H1 (cell line): Measurements from ENCODE around the gene UGT1A9. TPM values are rescaled to one million over a fixed set of nuclear protein-coding genes. Genes with fewer than 3 reads are reported as not detected.

Experiments
- CTCF ChIA-PET: fragments of 300-600 bp; sonication (Branson Sonifier 250); formaldehyde crosslinking; loops from one replicate; lab custom pipeline; 2021; ENCODE audit not compliant: partially characterized antibody; lab: Charles Lee
- POLR2A ChIA-PET: fragments of 300-600 bp; sonication (Branson Sonifier 250); formaldehyde crosslinking; loops from one replicate; lab custom pipeline; 2021; ENCODE audit warnings: inconsistent platforms; ENCODE audit not compliant: partially characterized antibody; lab: Charles Lee
- DNase-seq, 2 experiments: peaks; one replicate each; pipeline versions ENCODE4 v3.0.0 to v3.0.0-alpha.2; 2010 to 2022; ENCODE audit warnings: low spot score in 2 of 2, low read depth in 1 of 2, mixed read lengths in 1 of 2
- FAIRE-seq: peaks from 2 replicates; lab custom pipeline; 2011; peaks lifted over from hg19 to GRCh38; lab: Jason Lieb, UNC
- H2AFZ ChIP-seq: 2 replicates; pipeline ENCODE4 v1.8.1; 2012; ENCODE audit warnings: low read length, inconsistent platforms
- H2AK5ac ChIP-seq: 2 replicates; pipeline ENCODE4 v1.6.1; 2013; ENCODE audit warnings: low read depth, low read length
- H2BK120ac ChIP-seq: replicated peaks from 2 replicates; pipeline ENCODE3; 2013; ENCODE audit warnings: low read depth, low read length, inconsistent platforms
- H2BK12ac ChIP-seq: 2 replicates; pipeline ENCODE4 v1.6.1; 2013; ENCODE audit warnings: low read depth, low read length
- H2BK15ac ChIP-seq: 2 replicates; pipeline ENCODE4 v1.6.1; 2013; ENCODE audit warnings: low read length
- H2BK20ac ChIP-seq: 2 replicates; pipeline ENCODE4 v1.6.1; 2013; ENCODE audit warnings: low read length
- H2BK5ac ChIP-seq: 2 replicates; pipeline ENCODE4 v1.6.1; 2013; ENCODE audit warnings: low read depth, low read length
- H3K14ac ChIP-seq: 2 replicates; pipeline ENCODE4 v1.6.1; 2013; ENCODE audit warnings: inconsistent platforms; ENCODE audit not compliant: insufficient read length
- H3K18ac ChIP-seq: 2 replicates; pipeline ENCODE4 v1.6.1; 2013; ENCODE audit warnings: low read length; ENCODE audit errors: extremely low read depth
- H3K23ac ChIP-seq: 2 replicates; pipeline ENCODE4 v1.6.1; 2013; ENCODE audit warnings: inconsistent platforms; ENCODE audit not compliant: insufficient read length
- H3K23me2 ChIP-seq: 2 replicates; pipeline ENCODE4 v1.6.1; 2013; ENCODE audit warnings: low read depth, low read length
- H3K27ac ChIP-seq: 2 replicates; pipeline ENCODE4 v1.6.1; 2011; ENCODE audit warnings: low read depth, low read length, inconsistent platforms
- H3K27me3 ChIP-seq, 4 experiments: replicated peaks in 1 of 4; 1 replicate in 1 of 4; 2 replicates in 3 of 4; pipeline versions ENCODE4 v1.6.1 to v1.8.1; 2011 to 2013; ENCODE audit warnings: low read length in 3 of 4, mild to moderate bottlenecking in 3 of 4, inconsistent platforms in 2 of 4, mixed read lengths in 2 of 4, moderate library complexity in 1 of 4; ENCODE audit not compliant: control insufficient read depth in 3 of 4, insufficient read depth in 3 of 4; ENCODE audit errors: extremely low read depth in 1 of 4
- H3K36me3 ChIP-seq, 4 experiments: 2 replicates each; pipeline versions ENCODE4 v1.6.1 to v1.8.1; 2011 to 2013; ENCODE audit warnings: mild to moderate bottlenecking in 4 of 4, low read length in 3 of 4, moderate library complexity in 2 of 4, control low read depth in 1 of 4, inconsistent platforms in 1 of 4; ENCODE audit not compliant: insufficient read depth in 4 of 4, control insufficient read depth in 2 of 4
- H3K4ac ChIP-seq: replicated peaks from 2 replicates; pipeline ENCODE3; 2013; ENCODE audit warnings: low read length, low read depth, mixed read lengths, inconsistent platforms; ENCODE audit not compliant: insufficient read length
- H3K4me1 ChIP-seq, 4 experiments: replicated peaks in 1 of 4; 1 replicate in 1 of 4; 2 replicates in 3 of 4; pipeline versions ENCODE4 v1.6.1 to v1.8.1; 2011 to 2013; ENCODE audit warnings: low read length in 3 of 4, inconsistent platforms in 2 of 4, mixed read lengths in 1 of 4; ENCODE audit not compliant: insufficient read depth in 4 of 4, control insufficient read depth in 3 of 4
- H3K4me2 ChIP-seq, 2 experiments: 2 replicates each; pipeline versions ENCODE4 v1.6.1 to v1.8.1; 2011 to 2013; ENCODE audit warnings: low read depth in 2 of 2, low read length in 2 of 2, control low read depth in 1 of 2, inconsistent platforms in 1 of 2, mild to moderate bottlenecking in 1 of 2; ENCODE audit not compliant: insufficient read depth in 1 of 2
- H3K4me3 ChIP-seq, 4 experiments: fragments of 200-600, 300-600 bp in 1 of 4; sonication (generic), shearing (Covaris generic), sonication (Bioruptor Twin) in 1 of 4; 2 replicates each; pipeline versions ENCODE4 v1.5.1 to v1.8.1; 2011 to 2016; ENCODE audit warnings: low read length in 4 of 4, low read depth in 3 of 4, control low read depth in 2 of 4, inconsistent platforms in 2 of 4, mild to moderate bottlenecking in 2 of 4, mixed read lengths in 1 of 4, moderate library complexity in 1 of 4; ENCODE audit not compliant: insufficient read depth in 2 of 4; ENCODE audit errors: extremely low read depth in 1 of 4
- H3K56ac ChIP-seq: replicated peaks from 2 replicates; pipeline ENCODE3; 2013; ENCODE audit warnings: low read depth, mild to moderate bottlenecking, mixed read lengths, low read length, inconsistent platforms; ENCODE audit not compliant: insufficient read length
- H3K79me1 ChIP-seq: 2 replicates; pipeline ENCODE4 v1.6.1; 2013; ENCODE audit warnings: low read depth, low read length, control low read depth
- H3K79me2 ChIP-seq, 2 experiments: 2 replicates each; pipeline versions ENCODE4 v1.6.1 to v1.8.1; 2012 to 2013; ENCODE audit warnings: low read length in 2 of 2, mild to moderate bottlenecking in 2 of 2, inconsistent platforms in 1 of 2; ENCODE audit not compliant: insufficient read depth in 2 of 2, control insufficient read depth in 1 of 2
- H3K9ac ChIP-seq, 4 experiments: replicated peaks in 1 of 4; 1 replicate in 1 of 4; 2 replicates in 3 of 4; pipeline versions ENCODE4 v1.6.1 to v1.8.1; 2011 to 2013; ENCODE audit warnings: low read depth in 3 of 4, low read length in 3 of 4, control low read depth in 2 of 4, mild to moderate bottlenecking in 2 of 4, moderate library complexity in 2 of 4, inconsistent platforms in 1 of 4; ENCODE audit errors: extremely low read depth in 1 of 4
- H3K9me3 ChIP-seq, 2 experiments: 2 replicates each; pipeline versions ENCODE4 v1.6.1 to v1.8.1; 2012 to 2013; ENCODE audit warnings: mild to moderate bottlenecking in 2 of 2, moderate library complexity in 2 of 2, control low read depth in 1 of 2, inconsistent platforms in 1 of 2, low read depth in 1 of 2, low read length in 1 of 2, mixed read lengths in 1 of 2; ENCODE audit not compliant: insufficient read depth in 2 of 2
- H4K20me1 ChIP-seq, 2 experiments: replicated peaks in 1 of 2; 2 replicates each; pipeline versions ENCODE3 to v1.8.1; 2011 to 2013; ENCODE audit warnings: inconsistent platforms in 2 of 2, low read length in 2 of 2, mild to moderate bottlenecking in 1 of 2; ENCODE audit not compliant: insufficient read depth in 2 of 2, control insufficient read depth in 1 of 2
- H4K5ac ChIP-seq: 2 replicates; pipeline ENCODE4 v1.6.1; 2013; ENCODE audit warnings: low read length, low read depth, mixed read lengths, inconsistent platforms; ENCODE audit not compliant: insufficient read length
- H4K8ac ChIP-seq: 2 replicates; pipeline ENCODE4 v1.8.0; 2013; ENCODE audit warnings: mild to moderate bottlenecking, moderate library complexity, low read length, inconsistent platforms; ENCODE audit not compliant: insufficient read depth; ENCODE audit errors: extremely low read depth
- H4K91ac ChIP-seq: replicated peaks from 2 replicates; pipeline ENCODE3; 2013; ENCODE audit warnings: low read length, mixed read lengths, inconsistent platforms; ENCODE audit not compliant: insufficient read length
- WGBS, 2 experiments: shearing (Covaris generic) in 1 of 2; methylation state at CpG; one replicate each; pipeline versions ENCODE4 v1.1.6 to v1.1.7; 2013 to 2015; ENCODE audit warnings: low lambda C conversion rate in 2 of 2, mixed read lengths in 2 of 2, inconsistent platforms in 1 of 2, low coverage in 1 of 2, missing lambda C conversion rate in 1 of 2; ENCODE audit not compliant: insufficient replicate concordance in 2 of 2, insufficient coverage in 1 of 2, insufficient read length in 1 of 2; ENCODE audit errors: extremely low coverage in 1 of 2, missing lambda C conversion rate in 1 of 2; 5-methylcytosine and 5-hydroxymethylcytosine counted together
- polyA plus RNA-seq, 7 experiments: library from polyadenylated mRNA; depleted of rRNA in 3 of 7; stranded (reverse) in 5 of 7; unstranded in 2 of 7; fragments of >200 nt in 5 of 7; fragments of 200-250 nt in 2 of 7; gene quantifications; 1 replicate in 5 of 7; 2 replicates in 1 of 7; 4 replicates in 1 of 7; pipeline versions ENCODE4 v1.2.1 to v1.2.3, GENCODE V29; 2011 to 2013; ENCODE audit warnings: missing spikeins in 2 of 7, mixed read lengths in 2 of 7
- total RNA-seq: library from RNA; stranded (reverse); fragmentation: NEBNext Ultra II Directional; extraction: Animal tissue kit (Norgen Biotek cat#: 25700); gene quantifications from 2 replicates; pipeline ENCODE4 v1.2.1, GENCODE V29; 2021

UGT1A9 gene
- total and polyA plus RNA-seq, 2 of the 8 experiments (the other 6 are each of a cell fraction or from before 2014, with no cell fraction given): not detected

DNA sequence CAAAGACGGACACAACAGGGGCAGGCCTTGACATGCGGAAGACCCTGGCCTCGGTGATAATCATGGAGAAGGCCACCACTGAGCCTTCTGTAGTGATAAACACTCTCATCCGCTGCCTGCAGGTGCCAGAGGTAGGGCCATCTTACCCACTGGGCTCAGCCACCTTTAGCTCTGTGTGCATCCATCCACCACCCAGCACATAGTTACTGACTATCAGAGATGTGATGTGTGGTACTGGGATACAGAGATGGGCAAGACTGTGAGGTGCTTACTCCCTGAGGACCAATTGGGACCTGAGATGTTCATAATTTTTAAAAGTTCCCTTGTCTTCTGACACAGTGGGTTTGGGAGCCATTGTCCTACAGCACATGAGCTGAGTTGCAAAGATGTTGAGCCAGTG, 108.0 kb downstream of the UGT1A9 start:
- DNase-seq (no peak), FAIRE-seq (no peak)
- no peak overlapping the region for H3K56ac ChIP-seq
- H2BK5ac ChIP-seq: no peak overlapping the region
- H3K23me2 ChIP-seq: no peaks in the 10 kb centered on the region; the same call in 1 of the 2 replicates
- no peak overlapping the region for H3K14ac ChIP-seq
- no peaks in the 10 kb centered on the region for H4K20me1 ChIP-seq
- H3K27me3 ChIP-seq: no peaks in the 10 kb centered on the region
- H2BK120ac ChIP-seq: no peak overlapping the region
- H3K4me2 ChIP-seq: no peak overlapping the region
- no peak overlapping the region for H3K23ac ChIP-seq
- H2BK12ac ChIP-seq: no peak overlapping the region
- no peak overlapping the region for H2AK5ac ChIP-seq
- no peak overlapping the region for H2BK20ac ChIP-seq
- ChIA-PET CTCF (interaction anchor here (0.7 kb wide), 1 partner anchor 43 kb away, joined by 3 read pairs; no protein-coding TSS in a partner anchor), POLR2A (no interaction called here)
- no peak overlapping the region for H3K9ac ChIP-seq
- no peak overlapping the region for H2BK15ac ChIP-seq
- H3K79me1 ChIP-seq: no peaks in the 10 kb centered on the region
- no peak overlapping the region for H4K91ac ChIP-seq
- H3K79me2 ChIP-seq: no peaks in the 10 kb centered on the region
- no peak overlapping the region for H3K4ac ChIP-seq
- H3K4me1 ChIP-seq: no peaks in the 10 kb centered on the region
- no peak overlapping the region for H3K27ac ChIP-seq
- no peak overlapping the region for H2AFZ ChIP-seq
- no peak overlapping the region for H4K8ac ChIP-seq
- no peak overlapping the region for H3K4me3 ChIP-seq
- no peaks in the 10 kb centered on the region for H3K36me3 ChIP-seq
- no peak overlapping the region for H4K5ac ChIP-seq
- peaks cover 9 to 13% of the 10 kb centered on the region in 2 experiments; a peak in 3 of 4 replicates for H3K9me3 ChIP-seq
- 96% methylated on average over 4 of the region's 4 CpGs; no CpG with 5 or more reads in 1 of the 2 experiments for WGBS, 2 experiments
- no peak overlapping the region for H3K18ac ChIP-seq
